ENCODE data around the gene STT3B.

DNA sequence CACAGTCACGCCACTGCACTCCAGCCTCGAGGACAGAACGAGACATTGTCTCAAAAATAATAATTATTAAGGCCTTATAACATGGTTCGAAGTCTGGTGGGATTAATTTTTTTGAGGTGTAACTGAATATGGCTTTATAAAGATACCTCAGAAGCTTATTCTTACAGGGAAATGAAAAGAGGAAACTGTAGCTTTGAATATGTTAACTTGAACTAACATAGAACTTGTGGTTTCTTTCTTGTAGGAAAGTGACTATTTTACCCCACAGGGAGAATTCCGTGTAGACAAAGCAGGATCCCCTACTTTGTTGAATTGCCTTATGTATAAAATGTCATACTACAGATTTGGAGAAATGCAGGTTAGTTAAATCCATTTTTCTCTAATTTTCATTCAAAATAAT is 96.3 kb downstream of the STT3B start:
- no peak for TF ChIP-seq CTCF (IDR thresholded peaks at IDR 0.05)
- no peak for TF ChIP-seq POLR2A (IDR thresholded peaks at IDR 0.05)
- no peak for TF ChIP-seq POLR2AphosphoS5 (IDR thresholded peaks at IDR 0.05)
